ENCODE data around the gene NXT1.
A peak's percentile ranks its signal among the peaks of the same experiment; 100 is the strongest.
"Not testable (repeated sequence)": the region's sequence is repeated elsewhere in the genome, so short reads cannot be mapped to it uniquely, and the experiment has no call there.

NXT1 gene

DNA sequence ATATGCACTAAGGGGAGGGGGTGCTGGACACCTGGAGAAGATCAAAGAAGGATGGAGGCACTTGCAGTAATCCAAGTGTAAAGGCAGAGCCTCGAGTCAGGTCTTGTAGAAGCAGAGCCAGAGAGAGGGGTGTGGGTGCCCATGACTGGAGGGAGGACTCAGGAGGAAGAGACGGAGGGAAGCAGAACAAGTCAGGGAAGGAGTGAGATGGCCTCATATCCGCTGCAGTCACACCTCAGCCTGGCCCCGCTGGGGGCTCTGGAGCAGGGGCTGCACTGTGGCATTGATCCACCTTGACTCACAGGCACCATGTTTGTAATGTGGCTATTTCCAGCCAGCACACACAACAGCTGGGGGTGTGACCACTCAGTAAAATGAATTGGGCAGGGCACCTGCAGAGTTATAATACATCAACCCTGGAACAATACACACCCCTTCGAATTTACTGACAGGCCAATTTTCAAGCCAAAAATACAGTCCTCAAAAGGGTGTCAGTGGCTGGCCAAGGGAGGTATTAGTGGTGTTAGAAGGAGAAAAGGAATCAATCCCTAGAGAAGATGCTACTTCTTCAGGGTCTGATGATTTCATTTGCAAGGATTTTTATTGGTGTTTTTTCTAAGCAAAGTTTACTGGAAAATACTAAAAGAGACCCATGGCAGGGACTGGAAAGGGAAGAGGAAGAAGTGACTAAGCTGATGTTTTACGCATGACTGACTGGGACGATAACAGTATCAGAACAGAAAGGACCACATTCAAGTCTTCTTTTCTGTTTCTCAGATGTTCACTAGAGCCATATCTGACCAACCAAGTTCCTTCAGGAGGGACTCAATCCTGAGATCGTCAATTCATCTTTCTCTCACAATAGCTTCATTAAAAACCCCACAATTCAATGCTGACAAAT is 18.9 kb upstream of the NXT1 start:
- no peak for DNase-seq

DNA sequence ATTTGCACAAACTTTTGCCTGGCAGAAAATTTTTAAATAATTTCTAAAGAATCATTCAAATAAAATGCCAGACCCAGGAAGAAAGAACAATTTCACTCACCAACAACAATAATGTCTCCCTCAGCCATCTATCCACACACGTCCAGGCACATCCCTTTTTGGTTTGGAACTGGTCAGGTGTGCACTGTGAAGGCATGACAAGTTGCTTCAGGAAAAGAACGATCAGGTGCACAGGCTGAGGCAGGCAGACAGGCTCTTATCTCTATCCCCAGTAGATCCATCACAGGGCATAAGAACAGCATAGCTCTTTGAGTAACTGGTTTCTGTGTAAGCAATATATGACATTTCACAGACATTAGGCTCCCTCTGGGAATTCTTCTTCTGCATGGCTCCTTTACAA is 18.1 kb upstream of the NXT1 start:
- DNase-seq: no peak

GRCh38 chr20:23334111-23334510 is 16.5 kb upstream of the NXT1 start:
- no peak for DNase-seq

GRCh38 chr20:23335521-23335920 is 15.1 kb upstream of the NXT1 start:
- DNase-seq: no peak

- no peak for DNase-seq
Observed at GRCh38 chr20:23336476-23336875, 14.1 kb upstream of the NXT1 start.

GRCh38 chr20:23337312-23337711 is 13.3 kb upstream of the NXT1 start:
- no peak for DNase-seq

GRCh38 chr20:23339986-23340385 is 10.6 kb upstream of the NXT1 start:
- no peak for DNase-seq

DNA sequence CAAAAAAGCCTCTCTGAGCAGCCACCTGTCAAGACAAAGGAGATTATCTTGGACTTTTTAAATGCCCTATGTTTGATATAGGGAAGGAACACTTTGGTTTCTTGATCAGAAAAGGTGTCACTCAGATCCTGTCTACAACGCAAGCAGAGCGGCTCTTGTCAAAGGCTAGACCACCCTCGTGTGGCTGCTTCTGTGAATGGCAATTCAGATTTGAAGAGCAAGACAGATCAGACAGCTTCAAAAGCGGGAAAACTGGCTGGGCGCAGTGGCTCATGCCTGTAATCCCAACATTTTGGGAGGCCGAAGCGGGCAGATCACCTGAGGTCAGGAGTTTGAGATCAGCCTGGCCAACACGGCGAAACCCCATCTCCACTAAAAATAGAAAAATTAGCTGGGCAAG is 10.1 kb upstream of the NXT1 start:
- DNase-seq: no peak

DNA sequence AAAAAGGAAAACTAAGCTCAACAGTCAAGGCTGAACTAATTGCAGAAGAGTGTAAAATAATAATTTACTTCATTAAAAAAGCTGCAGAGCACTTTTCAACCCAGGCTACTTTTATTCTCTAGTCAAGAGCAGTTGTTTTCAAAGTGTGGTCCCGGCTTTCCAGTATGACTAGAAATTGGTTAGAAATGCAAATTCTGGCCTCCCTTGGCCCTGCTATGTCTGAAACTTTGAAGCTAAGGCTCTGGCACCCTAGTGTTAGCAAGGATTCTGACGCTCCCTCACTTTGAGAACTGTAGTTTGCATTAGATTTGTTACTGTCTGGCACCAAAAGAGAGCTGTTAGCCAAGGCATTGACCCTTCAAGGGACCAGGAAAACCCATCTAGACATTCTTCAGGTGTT is 9.5 kb upstream of the NXT1 start:
- no peak for DNase-seq

DNA sequence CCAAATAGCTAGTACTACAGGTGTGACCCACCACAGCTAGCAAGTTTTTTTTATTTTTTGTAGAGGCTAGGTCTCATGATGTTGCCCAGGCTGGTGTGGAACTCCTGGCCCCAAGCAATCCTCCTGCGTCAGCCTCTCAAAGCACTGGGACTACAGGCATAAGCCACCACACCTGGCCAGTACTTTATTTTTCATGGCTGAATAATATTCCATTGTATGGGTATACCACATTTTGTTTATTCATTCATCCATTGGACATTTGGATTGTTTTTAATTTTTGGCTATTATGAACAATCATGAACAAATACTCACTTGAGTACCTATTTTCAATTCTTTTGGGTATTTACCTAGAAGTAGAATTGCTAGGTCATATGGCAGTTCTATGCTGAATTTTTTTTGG is 7.0 kb upstream of the NXT1 start:
- no peak for DNase-seq

DNA sequence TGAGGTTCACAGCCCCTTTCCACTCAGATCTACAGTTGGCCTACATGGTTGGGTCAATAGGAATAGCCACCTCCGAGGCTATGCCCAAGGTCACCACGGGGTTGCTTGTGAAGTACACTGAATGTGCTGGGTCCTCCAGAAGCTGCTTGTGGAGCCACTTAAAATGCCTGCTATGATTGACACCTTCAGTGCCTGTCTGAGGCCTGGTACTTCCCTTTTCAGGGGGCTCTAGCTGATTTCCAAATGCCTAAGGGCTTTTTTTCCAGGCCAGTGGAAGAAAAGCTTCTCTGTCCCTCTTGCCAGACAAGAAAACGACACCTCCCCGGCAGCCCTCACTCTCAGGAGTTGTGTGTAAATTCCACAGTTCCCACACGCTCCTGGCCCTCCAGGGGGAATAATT is 6.3 kb upstream of the NXT1 start:
- DNase-seq: no peak

GRCh38 chr20:23346002-23346401 is 4.6 kb upstream of the NXT1 start:
- DNase-seq: no peak

DNA sequence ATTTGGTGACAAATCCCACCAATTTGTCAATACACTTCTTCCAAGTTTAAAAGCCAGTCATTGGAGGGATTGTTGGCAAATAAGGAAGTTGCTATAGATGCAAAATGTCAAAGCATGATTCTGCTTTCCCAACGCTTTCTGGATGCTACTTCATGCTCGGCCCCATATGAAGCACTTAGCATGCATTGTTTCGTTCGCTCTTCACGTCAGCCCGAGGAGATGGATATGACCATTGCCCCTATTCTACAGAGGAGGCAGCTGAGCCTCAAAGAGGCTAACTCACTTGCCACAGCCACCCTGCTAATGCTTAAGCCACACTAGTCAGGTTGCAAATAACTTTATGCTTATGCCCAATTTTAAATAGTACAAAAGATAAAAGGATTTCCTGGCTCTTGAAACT is 2.8 kb upstream of the NXT1 start:
- DNase-seq: no peak

DNA sequence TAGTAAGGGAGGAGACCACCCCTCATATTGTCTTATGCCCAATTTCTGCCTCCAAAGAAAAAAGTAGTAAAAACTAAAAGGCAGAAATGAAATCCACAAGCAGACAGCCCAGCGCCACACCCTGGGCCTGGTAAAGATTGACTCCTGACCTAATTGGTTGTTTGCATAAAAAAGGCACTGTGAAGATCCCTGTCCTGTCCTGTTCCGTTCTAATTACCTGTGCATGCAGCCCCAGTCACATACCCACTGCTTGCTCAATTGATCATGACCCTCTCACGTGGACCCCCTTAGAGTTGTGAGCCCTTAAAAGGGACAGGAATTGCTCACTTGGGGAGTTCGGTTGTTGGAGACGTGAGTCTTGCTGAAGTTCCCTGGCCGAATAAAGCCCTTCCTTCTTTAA is 2.1 kb upstream of the NXT1 start:
- not testable (repeated sequence) for DNase-seq

DNA sequence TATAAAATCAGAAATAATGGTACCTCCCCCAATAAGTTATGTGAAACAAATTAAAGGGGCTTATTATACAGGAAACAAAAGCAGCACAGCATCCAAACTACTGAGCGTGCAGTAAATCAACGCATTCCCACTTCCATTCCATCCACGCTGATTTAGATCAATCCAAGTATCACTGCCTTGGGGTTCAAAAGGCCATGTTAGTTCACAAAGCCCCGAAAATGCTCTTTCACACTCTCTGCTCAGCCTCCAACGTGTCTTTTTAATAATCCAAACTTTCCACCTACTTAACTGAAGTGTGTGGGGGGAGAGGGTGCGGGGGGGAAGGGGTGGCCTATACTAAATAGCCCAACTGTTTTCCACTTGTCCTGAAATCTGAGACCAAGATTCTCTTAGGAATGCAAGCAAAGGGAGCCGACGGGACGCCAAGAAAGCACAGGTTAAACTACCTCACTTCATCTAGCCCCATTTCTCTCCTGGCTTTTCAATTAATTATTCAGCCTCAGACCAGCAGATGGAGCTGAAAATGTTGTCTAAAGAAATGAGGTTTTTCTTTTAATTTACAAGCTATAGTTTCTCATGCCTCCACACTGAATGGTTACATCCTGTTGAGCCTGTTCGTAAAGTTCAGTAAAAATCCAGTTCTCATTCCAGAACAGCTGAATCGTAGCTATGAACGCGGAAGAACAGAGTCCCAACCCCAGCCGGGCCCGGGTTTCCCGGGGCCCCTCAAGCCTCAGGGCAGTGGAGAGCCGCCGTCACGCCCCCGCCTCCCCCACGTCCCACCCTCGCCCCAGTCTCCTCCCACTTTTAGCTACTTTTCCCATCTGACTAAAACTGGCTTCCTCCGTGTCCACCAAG is 1.0 kb upstream of the NXT1 start:
- DNase-seq: peak; percentile 77

DNA sequence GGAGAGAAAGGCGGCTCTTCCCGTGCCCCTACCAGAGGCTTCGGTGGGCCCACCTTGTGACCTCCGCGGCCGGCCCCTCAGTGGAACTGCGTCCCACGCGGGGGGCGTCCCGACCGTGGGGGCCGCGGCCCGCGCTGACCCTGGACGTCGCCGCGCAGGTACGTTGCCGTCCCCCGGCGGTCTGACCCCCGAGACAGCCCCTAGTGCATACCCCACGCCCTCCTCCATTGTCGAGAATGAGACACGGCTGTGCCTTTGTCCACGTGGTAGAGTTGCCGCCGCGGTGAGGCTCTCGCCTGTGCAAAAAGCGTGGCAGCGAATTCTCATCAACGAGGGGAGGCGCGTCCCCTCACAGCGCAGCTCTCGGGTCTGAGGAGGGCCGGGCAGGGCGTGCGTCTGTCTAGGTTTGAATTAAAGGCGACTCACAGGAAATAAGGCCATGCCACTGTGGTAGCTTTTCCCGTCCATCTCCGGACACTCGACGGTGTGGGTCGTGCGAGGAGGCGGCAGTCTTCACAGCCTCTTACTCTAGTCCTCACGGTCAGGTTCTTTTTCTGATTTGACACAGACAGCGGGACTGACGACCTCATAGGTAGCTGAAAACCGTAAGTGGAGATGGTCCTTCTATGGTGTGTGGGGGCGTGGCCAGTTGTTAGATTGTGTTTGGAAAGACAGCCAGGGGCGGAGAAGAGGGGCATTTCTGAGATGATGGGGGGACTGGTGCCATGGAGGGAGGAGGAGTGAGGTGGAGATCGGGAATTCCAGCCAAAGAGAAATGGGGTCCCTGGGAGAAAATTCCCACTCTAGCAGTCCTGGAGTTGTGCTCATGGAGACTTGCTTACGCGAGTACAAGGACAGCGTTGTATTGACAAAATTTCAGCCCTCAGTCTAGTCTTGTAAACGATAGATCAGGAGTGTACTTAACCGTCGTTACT is 580 bp downstream of the NXT1 start:
- DNase-seq: peak; percentile 65

GRCh38 chr20:23356203-23356602 is 5.6 kb downstream of the NXT1 start:
- DNase-seq: no peak

DNA sequence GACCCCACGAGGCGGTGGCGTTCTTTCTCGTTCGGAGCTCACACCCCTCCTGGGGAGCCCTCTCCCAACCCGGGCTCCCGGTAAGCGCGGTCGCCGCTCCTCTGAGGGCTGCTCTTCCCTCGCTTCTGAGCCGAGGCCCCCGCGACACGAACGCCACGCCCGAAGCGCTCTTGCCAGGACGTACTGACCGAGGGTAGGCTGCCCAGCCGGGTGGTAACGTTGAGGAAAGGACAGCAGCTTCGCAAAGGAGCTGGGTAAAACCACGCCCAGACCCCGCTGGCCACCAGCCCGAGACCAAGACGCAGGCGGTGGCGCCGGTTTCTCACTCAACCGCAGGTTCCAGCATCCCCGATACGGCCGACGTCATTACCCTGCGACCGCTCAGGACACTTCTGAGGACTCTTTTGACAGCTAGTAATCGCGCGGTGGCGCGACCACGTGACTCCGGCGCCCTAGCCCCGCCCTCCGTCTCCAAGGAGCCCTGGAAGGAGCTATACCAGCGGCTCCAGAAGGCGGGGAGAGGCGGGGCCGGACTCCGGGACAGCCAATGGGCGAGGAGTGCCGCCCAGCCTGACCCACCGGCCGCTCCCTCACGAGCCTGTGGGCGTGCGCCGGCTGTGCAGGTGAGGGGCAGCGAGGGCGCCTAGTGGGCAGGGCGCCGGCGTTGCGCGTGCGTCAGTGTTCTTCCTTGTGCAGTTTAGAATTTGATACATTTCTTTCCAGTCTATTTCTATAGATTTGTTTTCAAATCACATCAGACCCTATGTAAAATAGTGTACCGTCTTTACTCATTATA is 7.4 kb downstream of the NXT1 start:
- peak; percentile 100 for DNase-seq

- DNase-seq: no peak
Observed at GRCh38 chr20:23358563-23358906, 7.9 kb downstream of the NXT1 start.

DNA sequence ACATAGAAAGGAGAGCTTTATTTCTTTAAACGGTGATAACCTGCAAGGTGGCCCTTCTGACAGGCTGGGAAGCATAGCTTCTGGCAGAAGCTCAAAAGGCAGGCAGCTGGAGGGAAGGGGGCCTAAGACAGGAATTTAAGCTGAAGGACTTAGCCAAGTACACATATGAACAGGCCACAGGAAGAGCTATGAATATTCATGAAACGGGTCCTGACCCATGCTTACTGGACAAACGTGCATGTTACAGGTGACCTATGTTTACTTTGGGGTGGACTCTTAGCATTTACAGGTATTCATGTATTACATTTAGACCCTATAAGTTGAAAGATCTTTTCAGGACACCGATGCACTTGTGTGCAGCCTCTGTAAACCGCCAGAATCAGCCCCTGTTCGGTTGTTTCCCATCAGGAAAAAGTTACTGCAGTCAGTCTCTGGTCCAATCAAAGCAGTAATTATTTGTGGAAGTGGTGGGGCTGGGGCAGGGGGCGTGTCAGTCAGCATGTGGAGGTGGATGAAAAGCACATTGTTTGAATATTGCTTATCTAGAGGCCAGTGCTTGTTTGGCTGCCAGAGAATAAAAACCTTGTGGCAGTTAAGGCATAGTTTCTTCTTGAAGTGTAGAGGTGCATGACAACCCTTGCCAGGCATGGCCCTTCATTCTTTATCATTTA is 8.5 kb downstream of the NXT1 start:
- DNase-seq: no peak

DNA sequence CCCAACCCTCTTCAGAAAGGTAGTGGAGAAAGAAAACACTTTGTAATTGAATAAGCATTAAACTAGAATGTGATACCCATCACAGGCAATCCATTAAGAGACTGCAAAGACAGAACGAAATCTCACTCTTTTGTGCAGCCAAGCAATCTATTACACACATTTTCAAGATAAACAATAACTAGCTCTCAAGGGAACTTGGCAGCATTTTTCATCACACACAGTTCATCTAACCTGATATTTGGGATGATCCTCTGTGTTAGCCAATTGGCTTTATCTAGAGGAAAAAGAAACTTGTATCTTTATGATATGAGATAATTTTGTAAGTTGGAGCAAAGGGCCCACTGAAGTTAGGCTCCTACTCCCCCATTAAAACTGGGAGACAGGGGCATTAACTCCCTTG is 9.9 kb downstream of the NXT1 start:
- no peak for DNase-seq

DNA sequence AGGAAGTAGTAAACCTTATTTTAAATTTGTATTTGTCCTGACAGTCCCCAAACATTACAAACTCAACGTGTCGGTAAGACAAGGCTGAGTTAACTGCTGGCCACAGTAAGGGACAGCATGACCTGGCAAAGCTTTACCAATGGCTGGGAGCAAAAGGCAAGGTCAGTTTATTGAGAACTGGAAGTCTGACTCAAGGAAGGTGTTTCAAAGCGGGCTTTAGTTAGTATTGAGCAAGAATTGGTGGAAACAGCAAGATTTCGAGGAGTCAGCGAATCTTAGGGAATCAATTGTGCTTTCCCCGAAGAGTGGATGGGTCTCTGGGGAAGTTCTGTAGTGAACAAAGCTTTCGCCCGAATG is 10.5 kb downstream of the NXT1 start:
- no peak for DNase-seq

Data from activated CD8-positive, alpha-beta memory T cell treated with anti-CD3 and anti-CD28 coated beads, Interleukin-2, amount 50 U/mL, for 4 hours (primary cell).